ENCODE results near the gene CFHR1.
"Not testable (repeated sequence)": the region's sequence is repeated elsewhere in the genome, so short reads cannot be mapped to it uniquely, and the experiment has no call there.

CFHR1 gene

GRCh38 chr1:196819531-196819930 is at the start of gene CFHR1:
CFHR1 (plus strand) TSS chr1:196819731; CDS start chr1:196819845, 114 bp downstream.
- not testable (repeated sequence) for DNase-seq (ENCODE audit: low spot score)

GRCh38 chr1:196769823-196770222 is 49.7 kb upstream of the CFHR1 start:
- DNase-seq (ENCODE audit: low spot score) = not testable (repeated sequence)

- DNase-seq (ENCODE audit: low spot score) = no peak
Measured at GRCh38 chr1:196773713-196774112, 45.8 kb upstream of the CFHR1 start.

- DNase-seq (ENCODE audit: low spot score) = no peak
Measured at GRCh38 chr1:196774175-196774574, 45.4 kb upstream of the CFHR1 start.

- DNase-seq (ENCODE audit: low spot score) = no peak
Measured at GRCh38 chr1:196774603-196775002, 44.9 kb upstream of the CFHR1 start, which contains the start of gene CFHR3. CFHR3 (plus strand) TSS chr1:196774840; CDS start chr1:196774887, 47 bp downstream.

GRCh38 chr1:196777603-196778002 is 41.9 kb upstream of the CFHR1 start:
- DNase-seq (ENCODE audit: low spot score) = no peak

GRCh38 chr1:196779093-196779492 is 40.4 kb upstream of the CFHR1 start:
- no peak for DNase-seq (ENCODE audit: low spot score)

- DNase-seq (ENCODE audit: low spot score) = not testable (repeated sequence)
Measured at GRCh38 chr1:196791252-196791651, 28.3 kb upstream of the CFHR1 start.

- DNase-seq (ENCODE audit: low spot score) = not testable (repeated sequence)
Measured at GRCh38 chr1:196794103-196794502, 25.4 kb upstream of the CFHR1 start.

GRCh38 chr1:196797891-196798290 is 21.6 kb upstream of the CFHR1 start:
- DNase-seq (ENCODE audit: low spot score) = no peak

- not testable (repeated sequence) for DNase-seq (ENCODE audit: low spot score)
Measured at GRCh38 chr1:196801920-196802319, 17.6 kb upstream of the CFHR1 start.

GRCh38 chr1:196808529-196809235 is 10.8 kb upstream of the CFHR1 start:
- DNase-seq (ENCODE audit: low spot score) = no peak

- not testable (repeated sequence) for DNase-seq (ENCODE audit: low spot score)
Measured at GRCh38 chr1:196817442-196817841, 2.1 kb upstream of the CFHR1 start.

GRCh38 chr1:196827860-196828259 is 8.3 kb downstream of the CFHR1 start:
- DNase-seq (ENCODE audit: low spot score) = peak; percentile 1

- DNase-seq (ENCODE audit: low spot score) = not testable (repeated sequence)
Measured at GRCh38 chr1:196849613-196850492, 30.3 kb downstream of the CFHR1 start.

- DNase-seq (ENCODE audit: low spot score) = no peak
Measured at GRCh38 chr1:196856053-196856452, 36.5 kb downstream of the CFHR1 start.

GRCh38 chr1:196857188-196857587 is 37.7 kb downstream of the CFHR1 start:
- no peak for DNase-seq (ENCODE audit: low spot score)

- DNase-seq (ENCODE audit: low spot score) = no peak
Measured at GRCh38 chr1:196858811-196859210, 39.3 kb downstream of the CFHR1 start.

- DNase-seq (ENCODE audit: low spot score) = no peak
Measured at GRCh38 chr1:196860323-196860884, 40.9 kb downstream of the CFHR1 start.

GRCh38 chr1:196861429-196861828 is 41.9 kb downstream of the CFHR1 start:
- no peak for DNase-seq (ENCODE audit: low spot score)

GRCh38 chr1:196866974-196867373 is 47.4 kb downstream of the CFHR1 start:
- DNase-seq (ENCODE audit: low spot score) = no peak

- DNase-seq (ENCODE audit: low spot score) = no peak
Measured at GRCh38 chr1:196873385-196873784, 53.9 kb downstream of the CFHR1 start.

GRCh38 chr1:196875935-196876334 is 56.4 kb downstream of the CFHR1 start:
- DNase-seq (ENCODE audit: low spot score) = no peak
